ELF-1 (cell line): ENCODE measurements around the gene SPTSSA.
"Not testable (repeated sequence)": the region's sequence is repeated elsewhere in the genome, so short reads cannot be mapped to it uniquely, and the experiment has no call there.

ENCODE experiments used
- DNase-seq: peaks from one replicate; pipeline ENCODE4 v3.0.0-alpha.2; 2016; ENCODE audit warnings: low read depth, low spot score

The SPTSSA gene

DNA sequence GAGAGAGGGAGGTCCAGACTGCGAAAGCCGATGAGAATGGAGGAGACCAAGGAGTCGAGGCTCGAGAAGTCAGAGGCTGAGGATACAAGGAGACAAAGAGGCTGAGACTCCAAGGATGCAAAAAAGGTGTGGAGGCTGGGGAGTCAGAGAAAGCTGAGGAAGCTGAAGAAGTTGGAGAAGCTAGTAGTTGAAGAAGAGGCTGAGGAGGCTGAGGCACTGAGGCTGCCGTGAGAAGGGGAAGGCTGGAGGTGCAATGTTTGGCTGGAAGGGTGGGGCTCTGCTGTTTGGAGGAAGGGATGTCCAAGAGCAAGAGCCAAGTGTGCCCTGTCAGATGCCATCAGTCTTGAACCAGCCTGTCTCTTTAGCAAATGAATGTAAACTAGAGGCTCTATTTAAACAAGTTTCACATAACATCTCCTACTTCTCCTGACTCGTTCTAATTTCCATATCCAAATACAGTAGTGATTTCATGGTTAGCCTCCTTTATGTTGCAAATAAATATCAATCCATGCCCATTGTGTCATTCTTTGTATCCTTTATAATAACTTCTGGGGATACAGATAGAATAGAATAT is 10.8 kb upstream of the SPTSSA start:
- no peak for DNase-seq

DNA sequence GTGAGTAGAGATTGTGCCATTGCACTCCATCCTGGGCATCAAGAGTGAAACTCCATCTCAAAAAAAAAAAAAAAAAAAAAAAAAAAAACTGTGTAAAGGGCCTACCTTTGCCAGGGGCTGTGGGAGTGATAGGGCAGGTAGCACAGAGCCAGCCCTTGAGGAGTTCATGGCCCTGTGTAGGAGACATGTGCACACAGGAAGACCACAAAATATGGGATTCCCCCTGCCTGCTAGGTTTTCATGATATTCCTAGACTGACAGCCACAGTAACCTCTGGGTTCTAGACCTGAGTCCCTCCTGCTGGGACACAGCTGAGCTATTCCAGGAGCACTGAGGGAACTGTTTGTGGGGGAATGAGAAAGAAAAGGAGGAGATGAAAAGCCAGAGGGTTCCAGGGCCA is 8.3 kb upstream of the SPTSSA start:
- DNase-seq: no peak

DNA sequence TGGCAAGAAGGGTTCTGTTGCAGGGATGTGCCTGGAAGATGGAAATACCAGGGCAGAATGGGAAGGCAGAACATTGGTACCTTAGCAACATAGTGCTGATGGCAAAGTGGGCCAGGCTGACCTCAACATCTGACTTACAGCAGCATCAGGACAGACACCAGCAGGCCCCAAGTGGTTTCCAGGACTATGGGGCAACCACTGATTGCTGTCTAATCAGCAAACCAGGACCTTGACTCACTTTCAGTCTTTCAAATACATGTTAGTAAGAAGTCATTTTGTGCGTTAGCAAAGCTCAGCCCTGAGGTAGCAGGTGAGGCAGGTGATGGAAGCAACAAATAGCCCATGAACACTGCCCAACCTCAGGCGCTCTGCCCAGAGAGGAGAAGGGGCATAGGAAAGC is 4.7 kb upstream of the SPTSSA start:
- no peak for DNase-seq

DNA sequence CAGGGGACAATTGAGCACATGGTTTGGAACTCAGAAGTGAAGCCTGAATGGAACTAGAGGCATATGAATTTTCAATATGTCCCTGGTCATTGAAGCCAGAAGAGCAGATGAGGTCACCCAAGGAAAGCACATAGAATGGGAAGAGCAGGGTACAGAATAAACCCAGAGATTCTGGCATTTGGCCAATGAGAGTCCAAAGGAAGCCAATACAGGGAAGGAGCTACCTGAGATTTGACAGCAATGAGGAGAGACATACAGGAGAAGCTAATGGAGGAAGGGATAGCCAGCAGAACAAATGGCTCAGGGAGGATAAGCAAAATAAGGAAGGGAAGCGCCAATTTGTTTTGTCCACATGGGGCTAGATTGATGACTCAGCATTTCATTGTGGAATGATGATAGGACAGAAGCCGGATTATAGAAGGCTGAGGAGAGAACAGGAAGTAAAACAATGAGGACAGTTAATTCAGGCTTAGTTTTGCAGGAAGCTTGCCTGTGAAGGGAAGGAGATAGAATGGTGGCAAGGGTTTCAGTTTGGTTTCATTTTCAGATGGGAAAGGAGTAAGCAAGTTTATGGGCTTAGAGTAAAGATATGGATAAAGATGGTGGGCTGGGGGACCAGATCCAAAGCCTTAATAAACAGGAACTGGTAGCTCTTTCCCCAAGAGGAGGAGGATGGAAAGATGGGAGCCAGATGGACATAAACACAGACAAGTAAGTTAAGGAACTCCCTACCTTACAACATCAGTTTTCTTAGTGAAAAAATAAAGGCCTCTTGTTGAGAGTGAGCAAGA is 3.2 kb upstream of the SPTSSA start:
- no peak for DNase-seq

DNA sequence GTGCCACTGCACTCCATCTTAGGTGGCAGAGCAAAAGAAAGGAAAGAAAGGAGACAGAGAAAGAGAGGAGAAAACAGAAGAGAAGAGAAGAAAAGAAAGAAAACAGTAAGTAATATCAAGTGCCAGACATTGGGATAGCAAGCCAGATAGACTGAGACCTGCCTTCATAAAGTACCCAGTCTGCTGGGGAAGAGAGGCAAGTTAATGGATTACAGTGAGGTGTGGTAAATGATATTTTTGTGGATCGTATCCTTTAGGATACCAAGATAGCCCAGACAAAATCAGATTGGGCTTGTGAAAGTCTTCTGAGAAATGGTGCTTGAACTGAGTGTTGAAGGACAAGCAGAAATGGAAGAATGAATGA is 1.5 kb upstream of the SPTSSA start:
- DNase-seq: no peak

DNA sequence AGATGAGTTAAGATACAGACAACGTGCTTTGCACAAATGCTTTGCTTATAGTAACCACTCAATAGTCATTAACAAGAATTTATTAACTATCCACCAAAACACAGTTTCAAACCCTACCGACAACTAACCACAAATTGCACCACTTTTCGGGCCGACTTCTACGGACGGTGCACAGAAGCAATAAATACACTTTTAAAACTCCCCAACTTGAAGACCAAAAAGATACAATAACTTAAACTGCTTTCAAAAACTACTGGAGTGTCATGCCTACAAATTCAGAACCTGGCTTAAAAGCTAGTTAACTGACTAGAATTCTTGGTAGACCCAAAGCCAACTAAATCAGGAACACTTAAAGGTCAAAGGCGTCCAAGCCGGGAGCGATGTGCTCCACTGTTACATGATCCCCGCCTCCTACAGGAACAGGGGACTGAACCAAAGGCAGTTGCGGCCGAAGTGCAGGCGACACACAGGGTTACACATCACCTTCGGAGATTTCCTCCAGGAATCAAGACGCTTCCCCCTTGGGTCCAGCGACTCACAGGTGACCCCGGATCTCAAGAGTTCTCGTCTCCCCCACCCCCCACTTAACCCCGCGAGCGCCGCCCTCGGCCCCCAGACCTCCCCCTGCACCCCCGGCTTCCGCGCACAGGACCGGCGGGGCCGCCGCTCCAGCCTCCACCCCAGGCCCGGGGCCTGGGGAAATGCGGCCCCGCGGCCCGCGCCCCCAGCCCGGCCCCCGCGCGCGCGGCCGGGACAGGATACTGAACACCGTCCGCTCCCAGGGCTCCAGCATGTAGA is 507 bp downstream of the SPTSSA start:
- peak; percentile 71 for DNase-seq

DNA sequence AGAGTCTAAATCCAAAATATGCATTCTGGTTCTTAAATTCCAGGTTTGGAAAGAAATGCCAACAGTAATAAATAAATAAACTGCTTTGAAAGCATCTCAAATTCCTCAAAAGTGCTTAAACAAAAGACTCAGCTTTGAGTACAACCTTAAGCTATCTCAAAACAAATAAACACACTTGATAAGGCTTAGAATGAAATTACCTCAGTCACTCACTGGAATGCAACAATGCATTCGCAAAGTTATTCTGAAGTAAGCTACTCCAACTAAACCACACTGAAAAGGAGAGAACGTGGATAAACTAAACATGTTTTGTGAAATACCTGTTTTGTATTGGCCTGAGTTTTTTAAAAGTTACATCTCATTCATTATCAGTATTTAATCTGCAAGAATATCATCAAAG is 1.2 kb downstream of the SPTSSA start:
- no peak for DNase-seq

DNA sequence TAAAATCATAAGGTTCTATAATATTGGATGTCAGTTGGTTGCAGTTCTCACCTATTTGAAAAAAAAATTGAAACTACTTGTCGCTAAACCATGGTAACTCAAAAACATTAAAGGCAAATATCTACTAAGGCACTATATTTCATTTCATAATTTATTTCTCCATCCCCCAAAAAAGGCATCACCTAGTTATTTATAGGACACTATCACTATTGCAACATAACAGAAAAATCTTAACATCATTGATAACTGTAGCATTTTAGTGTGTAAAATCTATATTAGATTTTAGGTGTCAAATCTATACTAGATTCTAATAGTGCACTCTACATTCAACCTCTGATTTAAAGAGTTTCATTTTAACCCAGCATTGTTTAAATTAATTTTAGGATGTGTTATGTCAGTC is 1.7 kb downstream of the SPTSSA start:
- no peak for DNase-seq

DNA sequence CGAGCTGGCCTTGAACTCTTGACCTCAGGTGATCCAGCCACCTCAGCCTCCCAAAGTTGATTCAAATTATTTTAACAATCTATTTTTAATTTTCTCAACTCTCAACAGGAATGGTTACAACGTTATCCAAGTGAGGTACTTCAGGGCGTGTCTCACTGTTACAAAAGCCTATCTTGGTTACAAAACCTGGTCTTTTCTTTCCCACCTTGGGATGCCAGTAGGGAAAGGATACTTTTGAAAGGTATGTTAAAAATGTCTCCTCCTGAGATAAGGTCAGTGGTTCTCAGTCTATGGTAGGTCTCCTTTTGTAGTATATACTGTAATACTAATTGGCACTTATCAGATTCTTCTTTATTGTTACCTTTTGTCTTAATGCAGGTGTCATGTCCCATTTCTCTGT is 4.9 kb downstream of the SPTSSA start:
- DNase-seq: no peak

DNA sequence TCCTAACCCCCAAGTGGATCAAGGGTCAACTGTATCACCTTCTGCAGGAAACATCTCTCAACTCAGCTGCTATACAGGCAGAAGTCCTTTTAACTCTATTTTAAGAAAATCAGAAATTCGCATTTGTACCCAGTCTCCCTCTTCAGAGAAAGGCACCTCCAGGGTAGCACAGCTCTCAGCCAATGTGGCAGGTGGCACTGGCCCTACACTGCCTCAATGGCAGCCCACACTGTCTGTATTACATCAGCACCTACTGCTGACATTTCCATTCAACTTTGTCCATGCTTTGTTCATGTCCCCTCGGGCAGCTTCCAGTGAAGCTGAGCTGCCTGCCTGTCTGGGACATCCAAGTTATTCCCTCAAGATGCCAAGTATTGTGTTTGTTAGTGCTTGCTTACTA is 8.8 kb downstream of the SPTSSA start:
- DNase-seq: peak; percentile 40

DNA sequence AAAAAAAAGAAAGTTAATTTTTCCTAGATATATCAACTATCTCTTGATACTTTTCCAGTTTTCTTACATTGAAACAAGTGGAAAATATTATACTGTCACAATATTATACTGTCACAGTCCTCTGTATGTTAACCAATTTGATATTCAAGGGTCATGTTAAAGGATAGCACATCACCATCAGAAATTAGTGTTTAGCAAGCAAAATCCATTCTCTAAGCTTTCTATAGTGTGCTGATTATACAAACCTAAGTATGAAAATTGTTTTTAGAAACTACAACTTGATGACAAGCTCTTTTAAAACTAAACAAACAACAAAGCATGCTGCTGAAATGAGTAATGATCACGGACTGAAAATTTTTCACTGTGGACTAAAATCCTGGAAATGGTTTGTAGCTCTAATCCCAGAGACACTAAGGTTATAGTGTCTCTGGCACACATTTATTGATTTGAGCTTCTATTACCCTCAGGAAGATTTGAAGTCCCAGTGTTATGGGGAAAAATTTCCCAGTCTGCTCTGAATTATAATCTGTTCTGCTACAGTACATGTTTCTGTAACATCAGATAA is 9.7 kb downstream of the SPTSSA start:
- no peak for DNase-seq

DNA sequence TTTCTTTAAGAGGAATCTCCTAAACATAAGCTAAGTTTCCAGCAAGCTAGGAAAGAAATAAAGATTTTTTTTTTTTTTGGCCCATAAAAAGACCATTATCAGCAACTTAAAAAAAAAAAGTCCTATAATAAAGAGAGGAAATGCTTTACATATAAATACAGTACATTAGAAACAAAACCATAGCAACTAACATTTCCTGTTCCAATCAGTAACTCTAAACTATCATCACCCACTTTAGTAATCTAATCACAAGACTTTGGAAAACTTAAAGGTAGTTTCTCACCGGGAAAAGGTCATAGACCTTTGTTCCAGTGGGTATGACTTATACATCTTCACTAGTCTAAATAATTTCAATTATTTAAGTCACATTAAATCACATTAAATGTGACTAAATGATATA is 11.1 kb downstream of the SPTSSA start:
- DNase-seq: no peak

DNA sequence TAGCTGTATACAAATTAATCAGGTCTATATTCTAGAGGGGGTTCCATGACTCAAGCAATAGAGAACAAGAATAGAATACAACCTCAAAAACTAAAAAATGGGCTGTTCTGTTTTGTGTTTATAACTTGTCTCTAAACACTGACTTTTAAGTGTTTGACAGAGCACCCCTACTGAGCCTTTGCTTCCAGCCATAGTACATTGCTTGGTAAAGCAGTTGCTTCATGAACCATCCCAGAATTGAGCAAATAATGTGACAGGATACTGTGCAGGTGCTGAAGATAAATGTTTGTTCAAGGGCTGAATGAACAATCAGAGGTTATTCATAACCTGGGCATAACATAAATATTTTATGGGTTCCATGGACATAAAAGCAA is 11.5 kb downstream of the SPTSSA start:
- DNase-seq: no peak

DNA sequence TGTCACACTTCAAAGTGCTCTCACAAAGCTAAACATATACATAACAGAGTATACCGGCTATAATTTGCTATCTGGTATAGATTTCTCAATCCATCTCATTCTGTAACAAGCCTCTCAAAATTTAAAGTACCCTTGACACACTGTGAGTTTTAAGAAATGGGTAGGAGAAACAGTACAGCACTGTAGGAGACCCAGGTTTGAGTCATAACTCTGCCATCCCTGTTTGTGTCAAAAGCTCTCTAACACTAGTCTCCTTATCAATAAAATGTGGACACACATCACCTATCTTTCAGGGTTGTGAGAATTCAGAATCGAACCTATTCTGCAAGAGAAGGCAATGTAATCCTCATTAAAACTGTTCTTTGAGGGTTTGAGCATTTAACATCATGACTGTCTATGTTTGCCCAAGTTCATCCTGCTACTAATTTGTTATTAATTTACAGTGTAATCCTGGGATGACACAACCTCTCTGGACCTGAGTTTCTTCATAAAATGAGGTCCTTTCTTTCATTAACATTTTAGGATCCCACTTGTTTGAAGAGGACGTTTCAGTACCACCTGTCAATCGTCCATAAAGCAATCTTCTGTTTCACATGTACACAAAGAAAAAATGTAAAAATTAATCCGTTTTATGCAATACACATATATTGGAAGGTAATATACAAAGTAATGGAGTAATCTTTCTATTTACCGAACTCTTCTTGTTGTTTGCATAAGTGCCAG is 12.1 kb downstream of the SPTSSA start:
- no peak for DNase-seq

DNA sequence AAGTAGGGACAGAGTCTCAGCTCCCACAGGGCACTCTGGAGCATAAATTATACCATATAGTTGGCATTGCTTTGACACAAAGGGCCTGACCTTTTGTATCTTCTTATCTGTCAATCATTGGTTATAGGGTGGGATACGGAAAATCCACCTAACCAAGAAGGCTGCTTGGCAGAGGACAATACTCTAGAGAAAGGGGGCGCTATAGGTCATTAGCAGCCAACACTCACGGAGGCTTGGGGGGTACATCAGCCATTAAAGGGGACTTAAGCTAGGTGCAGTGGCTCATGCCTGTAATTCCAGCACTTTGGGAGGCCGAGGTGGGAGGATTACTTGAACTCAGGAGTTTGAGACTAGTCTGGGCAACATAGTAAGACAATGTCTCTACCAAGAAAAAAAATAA is 22.9 kb downstream of the SPTSSA start:
- DNase-seq: no peak

DNA sequence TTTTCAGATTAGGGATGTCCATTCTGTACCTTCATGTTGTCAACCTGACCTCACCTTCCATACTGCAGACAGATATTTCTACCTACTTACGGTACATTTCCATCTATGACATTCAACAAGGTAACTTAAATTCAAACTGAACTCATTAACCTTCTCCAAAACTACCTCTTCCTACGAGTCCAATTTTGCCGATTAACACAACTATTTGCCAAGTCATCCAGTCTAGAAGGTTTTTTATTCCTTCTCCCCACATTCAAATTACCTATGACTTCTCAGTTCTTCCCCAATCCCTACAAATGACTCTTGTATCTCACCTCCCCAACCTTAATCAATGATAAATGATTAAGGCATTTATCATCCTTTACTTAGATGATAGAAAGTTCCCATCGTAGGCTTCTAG is 23.6 kb downstream of the SPTSSA start:
- DNase-seq: no peak

DNA sequence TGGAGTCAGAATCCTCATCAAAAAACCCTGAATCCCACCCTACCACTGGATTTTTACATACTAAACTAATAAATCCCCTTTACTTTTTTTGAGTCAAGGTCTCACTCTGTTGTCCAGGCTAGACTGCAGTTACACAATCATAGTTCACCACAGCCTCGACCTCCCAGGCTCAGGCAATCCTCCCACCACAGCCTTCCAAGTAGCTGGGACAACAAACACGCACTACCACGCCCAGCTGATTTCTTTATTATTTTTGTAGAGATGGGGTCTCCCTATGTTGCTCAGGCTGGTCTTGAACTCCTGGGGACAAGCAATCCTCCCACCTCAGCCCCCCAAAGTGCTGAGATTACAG is 24.3 kb downstream of the SPTSSA start:
- no peak for DNase-seq

DNA sequence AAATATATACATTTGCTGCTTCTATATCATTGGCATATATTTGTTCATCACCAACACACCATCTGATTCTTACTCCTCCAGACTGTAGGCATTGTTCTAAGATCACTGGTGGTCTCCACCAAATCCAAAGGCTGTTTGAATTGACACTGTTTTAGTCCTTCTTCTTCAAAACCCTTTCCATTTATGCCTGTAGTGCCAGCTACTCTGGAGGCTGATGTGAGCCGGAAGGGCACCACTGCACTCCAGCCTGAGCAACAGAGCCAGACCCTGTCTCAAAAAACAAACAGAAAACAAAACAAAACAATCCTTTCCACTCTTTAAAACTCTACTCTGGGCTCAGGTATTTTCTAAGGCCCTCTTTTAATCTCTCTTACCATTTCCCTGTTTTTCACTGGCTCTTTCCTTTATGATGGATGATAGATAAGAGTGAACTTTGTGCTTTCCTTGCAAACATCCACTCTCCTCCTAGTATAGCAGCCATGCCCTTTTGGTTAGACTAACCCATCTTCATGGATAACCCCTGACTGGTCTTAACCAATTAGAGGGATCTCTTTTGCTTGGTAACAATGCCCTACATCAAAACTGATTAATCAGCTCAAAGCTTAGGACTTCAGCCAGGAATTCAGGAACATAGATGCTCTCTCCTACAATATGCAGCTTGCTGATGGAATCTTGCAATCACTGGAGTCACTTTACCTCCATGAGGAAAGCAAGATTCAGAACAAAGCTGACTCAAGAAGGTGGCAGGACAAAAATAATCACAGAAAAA is 24.9 kb downstream of the SPTSSA start:
- no peak for DNase-seq

DNA sequence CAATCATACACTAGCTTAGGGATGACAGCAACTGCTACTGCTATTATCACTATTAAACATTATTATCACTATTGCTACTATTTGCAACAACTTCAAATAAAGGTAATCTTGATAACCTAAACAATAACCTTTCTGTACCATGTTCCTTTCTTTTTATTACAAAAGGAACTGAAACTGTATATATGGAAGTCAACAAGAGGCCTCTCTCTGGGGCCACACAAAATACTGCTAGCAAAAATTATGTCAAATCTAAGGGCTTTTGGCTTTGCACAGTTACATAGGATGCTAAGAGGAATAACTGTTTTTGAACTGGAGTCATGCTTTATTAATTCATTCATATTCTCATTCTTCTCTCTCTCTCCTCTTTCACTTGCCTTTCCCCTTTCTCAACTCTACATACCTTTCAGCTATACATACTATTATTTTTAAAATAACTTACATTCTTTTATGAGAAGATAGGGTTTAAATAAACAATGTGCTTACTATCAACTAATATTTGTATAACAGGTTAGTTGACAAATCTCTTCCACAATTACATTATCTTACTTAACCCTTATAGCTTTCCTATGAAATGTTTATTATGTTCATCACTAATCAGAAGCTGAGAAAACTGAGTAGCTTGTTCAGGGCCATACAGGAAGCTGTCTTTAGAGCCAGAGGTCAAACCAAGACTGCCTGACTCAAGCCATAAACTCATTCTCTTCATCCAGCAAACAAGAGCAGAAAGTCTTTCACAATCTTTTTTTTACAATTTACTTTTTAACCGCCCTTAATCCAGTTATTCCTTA is 25.7 kb downstream of the SPTSSA start:
- no peak for DNase-seq

DNA sequence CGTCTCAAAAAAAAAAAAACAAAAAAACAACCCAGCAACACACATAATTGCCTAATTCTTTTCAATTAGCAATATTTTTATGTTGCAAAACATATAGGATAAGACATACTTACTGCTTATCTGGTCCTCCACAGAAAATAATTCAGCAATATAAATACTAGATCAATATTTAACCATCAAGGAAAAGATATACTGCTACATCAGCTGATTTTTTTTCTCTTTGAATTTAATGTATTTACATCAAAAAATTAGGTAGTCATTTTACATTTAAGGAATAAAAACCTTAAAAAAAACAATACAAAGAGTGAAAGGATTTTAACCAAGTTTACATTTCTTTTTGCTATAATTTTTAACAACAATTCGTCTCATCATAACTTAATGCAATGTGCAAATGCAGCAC is 28.1 kb downstream of the SPTSSA start:
- DNase-seq: no peak

DNA sequence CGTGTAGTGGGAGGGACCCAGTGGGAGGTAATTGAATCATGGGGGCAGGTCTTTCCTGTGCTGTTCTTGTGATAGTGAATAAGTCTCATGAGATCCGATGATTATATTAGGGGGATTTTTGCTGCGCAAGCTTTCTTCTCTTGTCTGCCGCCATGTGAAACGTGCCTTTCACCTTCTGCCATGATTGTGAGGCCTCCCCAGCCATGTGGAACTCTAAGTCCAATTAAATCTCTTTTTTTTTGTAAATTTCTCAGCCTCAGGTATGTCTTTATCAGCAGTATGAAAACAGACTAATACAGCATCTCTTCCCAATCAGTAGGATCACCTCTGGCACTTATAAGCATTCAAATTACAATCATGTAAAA is 34.0 kb downstream of the SPTSSA start:
- not testable (repeated sequence) for DNase-seq
